Ovary (tissue), 9 donors: ENCODE data around the gene AEN. TPM values are rescaled to one million over a fixed set of nuclear protein-coding genes. Genes with fewer than 3 reads are reported as not detected.

Experiments
- DNase-seq, 5 donors: peaks; one replicate each; pipeline ENCODE4 v3.0.0-alpha.2; 2019 to 2020
- H3K27ac ChIP-seq, 2 donors: fragments of 200-600 bp; one replicate each; pipeline versions ENCODE4 v1.5.1 to v1.8.0; 2019 to 2022
- H3K27me3 ChIP-seq: fragments of 200-600 bp; one replicate; pipeline ENCODE4 v1.8.0; 2022
- H3K36me3 ChIP-seq: fragments of 200-600 bp; sonication (generic); one replicate; pipeline ENCODE4 v1.5.1; 2019
- H3K4me1 ChIP-seq: one replicate; pipeline ENCODE4 v1.8.1; 2013; ENCODE audit warnings: mild to moderate bottlenecking, moderate library complexity; ENCODE audit not compliant: insufficient read depth
- H3K4me3 ChIP-seq: fragments of 200-600 bp; sonication (generic); one replicate; pipeline ENCODE4 v1.5.1; 2017
- H3K9me3 ChIP-seq, 2 donors: fragments of 200-600 bp in 1 of 2; sonication (generic) in 1 of 2; one replicate each; pipeline versions ENCODE4 v1.5.1 to v1.8.1; 2013 to 2019; ENCODE audit warnings: mild to moderate bottlenecking in 1 of 2, moderate library complexity in 1 of 2
- EP300 ChIP-seq: sonication (generic); formaldehyde crosslinking; IDR thresholded peaks from one replicate; pipeline ENCODE4 v1.6.1; 2017; ENCODE audit warnings: antibody characterized with exemption
- POLR2A ChIP-seq: fragments of 450-650 bp; IDR thresholded peaks from one replicate; pipeline ENCODE4 v1.6.1; 2017; ENCODE audit warnings: antibody characterized with exemption, mild to moderate bottlenecking, moderate library complexity
- WGBS, 3 donors: extraction: QIAGEN DNeasy Blood & Tissue Kit in 1 of 3; methylation state at CpG; one replicate each; pipeline versions ENCODE4 v1.1.5 to v1.1.7; 2013 to 2017; 5-methylcytosine and 5-hydroxymethylcytosine counted together
- intact Hi-C, 4 donors: fragments of 100-400 bp; cut with DNase I; formaldehyde crosslinking; loops; one replicate each; pipeline versions ENCODE4 v1.11.0 to v1.15.1; 2022 to 2023
- polyA plus RNA-seq, 2 donors: library from polyadenylated mRNA; stranded (reverse); fragments of 200-250 nt in 1 of 2; fragments of 350-450 nt in 1 of 2; fragmentation: Illumina TruSeq in 1 of 2; extraction: RNeasy Lipid Tissue Mini Kit (QIAGEN cat#74804) in 1 of 2; gene quantifications; one replicate each; pipeline ENCODE4 v1.2.3, GENCODE V29; 2013 to 2014
- total RNA-seq, 7 donors: library from RNA; depleted of rRNA in 2 of 7; stranded (reverse); fragments of >200 nt in 2 of 7; fragmentation: NEBNext Ultra II Directional in 3 of 7; extraction: Animal tissue kit (Norgen Biotek cat#: 25700) in 3 of 7; gene quantifications; one replicate each; pipeline versions ENCODE4 v1.1.0 to v1.2.4, GENCODE V29; 2016 to 2023
- TF ChIP-seq, protein P1 (sequence below), 3 donors: fragments of 450-650 bp in 2 of 3; fragments of 200-600 bp in 1 of 3; IDR thresholded peaks; one replicate each; pipeline versions ENCODE4 v1.5.1 to v1.8.0; 2016 to 2022; ENCODE audit warnings: antibody characterized with exemption in 3 of 3, mild to moderate bottlenecking in 1 of 3
- donor health status: DM: no; HTN: no; CAD: no; lungs with moderate emphysema.
- donor health status: DM: no; HTN: no; CAD: no.
- donor health status: Bipolar disorder and iron deficiency.
- donor health status: DM: yes; HTN: yes; CAD: no.
- donor health status: DM: no; HTN: no; CAD: no.
- donor health status: DM: yes; HTN: yes; CAD: no.

The AEN gene
- total and polyA plus RNA-seq, 9 donors: 6.9 to 27.1 (median 15.6) TPM

DNA sequence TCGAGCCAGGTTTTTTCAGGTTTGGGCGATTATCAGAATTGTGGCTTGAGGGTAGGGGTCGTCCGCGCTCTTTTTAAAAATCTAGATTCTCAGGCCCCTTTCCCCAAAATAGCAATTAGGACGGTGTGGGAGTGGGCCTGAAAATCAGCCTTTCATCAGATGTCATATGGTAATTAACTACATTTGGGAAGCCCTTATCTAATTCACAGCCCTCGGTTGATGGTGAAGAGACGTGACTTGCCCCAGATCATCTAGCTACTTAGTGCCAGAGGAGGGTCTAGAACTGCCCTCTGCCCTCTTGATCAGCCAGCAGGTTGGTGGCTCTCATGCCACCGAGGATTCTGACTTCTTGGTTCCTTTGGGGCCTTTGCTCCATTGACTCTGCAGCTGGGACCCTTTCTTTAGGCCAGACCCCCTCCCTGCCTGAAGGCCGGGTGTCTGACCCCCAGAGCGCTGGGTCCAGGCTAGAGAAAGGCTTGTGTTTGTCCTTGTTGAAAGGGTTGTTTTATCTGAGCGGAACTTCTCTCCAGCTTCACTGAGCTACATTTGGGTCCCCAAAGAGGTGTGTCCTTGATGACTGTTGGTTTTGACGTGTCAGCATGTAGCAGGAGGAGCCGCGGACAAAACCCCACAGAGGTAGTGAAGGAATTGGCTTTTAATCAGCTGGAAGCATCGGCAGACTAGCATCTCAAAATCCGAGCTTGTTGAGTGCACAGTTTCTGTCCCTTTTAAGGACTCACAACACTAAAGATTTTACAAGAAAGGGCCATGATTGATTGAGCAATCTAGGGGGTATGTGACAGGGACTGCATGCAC lies 857 bp downstream of the AEN start:
- intact Hi-C loops: loop anchor here in 3 of 4 donors (5.0 to 10.0 kb wide), 3 partner anchors 213 to 275 kb away; partner anchors contain the start of gene HAPLN3 (in 2 of the 3)
- TF ChIP-seq, protein P1, sequence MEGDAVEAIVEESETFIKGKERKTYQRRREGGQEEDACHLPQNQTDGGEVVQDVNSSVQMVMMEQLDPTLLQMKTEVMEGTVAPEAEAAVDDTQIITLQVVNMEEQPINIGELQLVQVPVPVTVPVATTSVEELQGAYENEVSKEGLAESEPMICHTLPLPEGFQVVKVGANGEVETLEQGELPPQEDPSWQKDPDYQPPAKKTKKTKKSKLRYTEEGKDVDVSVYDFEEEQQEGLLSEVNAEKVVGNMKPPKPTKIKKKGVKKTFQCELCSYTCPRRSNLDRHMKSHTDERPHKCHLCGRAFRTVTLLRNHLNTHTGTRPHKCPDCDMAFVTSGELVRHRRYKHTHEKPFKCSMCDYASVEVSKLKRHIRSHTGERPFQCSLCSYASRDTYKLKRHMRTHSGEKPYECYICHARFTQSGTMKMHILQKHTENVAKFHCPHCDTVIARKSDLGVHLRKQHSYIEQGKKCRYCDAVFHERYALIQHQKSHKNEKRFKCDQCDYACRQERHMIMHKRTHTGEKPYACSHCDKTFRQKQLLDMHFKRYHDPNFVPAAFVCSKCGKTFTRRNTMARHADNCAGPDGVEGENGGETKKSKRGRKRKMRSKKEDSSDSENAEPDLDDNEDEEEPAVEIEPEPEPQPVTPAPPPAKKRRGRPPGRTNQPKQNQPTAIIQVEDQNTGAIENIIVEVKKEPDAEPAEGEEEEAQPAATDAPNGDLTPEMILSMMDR (IDR thresholded peaks at IDR 0.05): no peak
- TF ChIP-seq EP300: no peak
- TF ChIP-seq POLR2A: no peak
- Histone ChIP-seq H3K27me3 (no peaks in the 10 kb centered on the region), H3K9me3 (no peaks in the 10 kb centered on the region), H3K4me1 (peaks cover 4% of the 10 kb centered on the region), H3K4me3 (peak overlapping the region; percentile 96), H3K27ac (peak overlapping the region; percentile 65 to 88), H3K36me3 (no peaks in the 10 kb centered on the region)
- WGBS, 3 donors: 14 to 23% (median 18%) methylated on average over 17 of the region's 17 CpGs
- no peak for DNase-seq

DNA sequence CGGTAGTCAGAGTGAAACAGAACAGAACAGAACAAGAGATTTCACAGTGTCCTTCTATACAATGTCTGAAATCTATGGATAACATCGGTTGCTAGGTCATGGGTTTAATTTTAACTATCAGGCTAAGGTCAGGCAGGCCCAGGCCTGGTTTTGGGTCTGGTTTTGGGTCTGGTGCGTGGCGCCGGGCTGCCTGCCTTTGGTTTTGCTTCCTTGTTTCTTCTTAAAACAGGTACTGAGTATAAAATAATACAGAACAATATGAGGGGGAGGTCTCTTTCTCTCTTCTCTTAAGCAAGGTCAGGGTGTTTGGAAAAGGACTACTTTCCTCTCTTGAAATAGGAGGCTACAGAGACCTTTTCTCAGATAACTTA lies 1.4 kb downstream of the AEN start:
- WGBS, 3 donors: 57 to 59% (median 58%) methylated on average over 5 of the region's 5 CpGs
- Histone ChIP-seq H3K27me3 (no peaks in the 10 kb centered on the region), H3K4me1 (peaks cover 4% of the 10 kb centered on the region), H3K4me3 (peak overlapping the region; percentile 96), H3K9me3 (no peaks in the 10 kb centered on the region), H3K27ac (peak overlapping the region; percentile 65 to 88), H3K36me3 (no peaks in the 10 kb centered on the region)
- intact Hi-C loops: loop anchor here in 3 of 4 donors (5.0 to 10.0 kb wide), 3 partner anchors 212 to 275 kb away; partner anchors contain the start of gene HAPLN3 (in 2 of the 3)
- TF ChIP-seq POLR2A: no peak
- no peak for DNase-seq

DNA sequence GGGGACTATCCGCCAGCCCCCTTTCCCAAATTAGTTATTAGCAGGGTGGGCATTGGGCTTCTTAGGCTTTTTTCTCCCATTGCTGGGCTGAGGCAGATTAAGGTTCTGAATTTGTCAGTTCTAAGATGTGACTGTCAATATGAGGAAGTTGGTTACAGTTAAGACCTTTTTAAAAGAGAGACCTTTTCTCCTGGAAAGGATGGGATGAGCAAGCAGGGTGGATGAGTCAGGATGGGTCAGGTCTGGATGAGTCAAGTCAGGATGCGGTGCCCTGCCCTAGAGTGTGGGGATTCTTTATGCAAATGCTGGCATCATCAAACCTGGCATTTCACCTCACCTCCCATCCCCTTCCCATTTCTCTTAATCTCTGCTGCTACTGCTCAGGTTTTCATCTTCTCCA lies 1.9 kb downstream of the AEN start:
- no peak for DNase-seq

DNA sequence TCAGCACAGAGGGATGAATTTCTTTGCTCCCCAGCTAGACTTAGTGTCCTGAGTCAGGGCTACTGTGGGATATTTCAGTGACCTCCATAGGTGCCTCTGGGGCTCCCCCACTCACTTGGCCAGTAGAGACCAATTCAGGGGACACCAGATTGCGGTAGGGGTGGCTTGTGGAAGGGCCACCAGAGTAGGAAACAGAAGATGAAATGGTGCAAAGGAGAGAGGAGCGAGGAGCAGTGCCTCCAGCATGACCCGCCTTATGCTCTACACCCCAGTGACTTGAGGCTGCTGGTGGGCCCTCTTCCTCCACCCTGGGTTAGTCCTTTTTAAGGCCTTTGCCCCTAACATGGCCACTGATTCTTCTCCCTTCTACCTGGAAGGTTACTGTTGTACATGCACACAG lies 2.5 kb downstream of the AEN start:
- TF ChIP-seq, protein P1 (IDR thresholded peaks at IDR 0.05): no peak
- no peak for TF ChIP-seq EP300
- no peak for TF ChIP-seq POLR2A
- 93 to 98% (median 94%) methylated on average over 3 of the region's 3 CpGs for WGBS, 3 donors
- H3K9me3 ChIP-seq: no peaks in the 10 kb centered on the region
- H3K27ac ChIP-seq: peak overlapping the region in 1 of 2 donors; percentile 47
- no peaks in the 10 kb centered on the region for H3K36me3 ChIP-seq
- H3K27me3 ChIP-seq: no peaks in the 10 kb centered on the region
- peaks cover 4% of the 10 kb centered on the region for H3K4me1 ChIP-seq
- no peak overlapping the region for H3K4me3 ChIP-seq
- DNase-seq: no peak
- intact Hi-C loops: loop anchor here in 3 of 4 donors (5.0 to 10.0 kb wide), 3 partner anchors 211 to 274 kb away; partner anchors contain the start of gene HAPLN3 (in 2 of the 3)

More for the DNA sequence above, 1.9 kb downstream of the AEN start:
- Histone ChIP-seq H3K27ac (peak overlapping the region in 1 of 2 donors; percentile 88), H3K4me1 (peaks cover 4% of the 10 kb centered on the region), H3K4me3 (no peak overlapping the region), H3K9me3 (no peaks in the 10 kb centered on the region), H3K27me3 (no peaks in the 10 kb centered on the region), H3K36me3 (no peaks in the 10 kb centered on the region)
- intact Hi-C loops: loop anchor here in 3 of 4 donors (5.0 to 10.0 kb wide), 3 partner anchors 212 to 274 kb away; partner anchors contain the start of gene HAPLN3 (in 2 of the 3)
- no peak for TF ChIP-seq POLR2A
- TF ChIP-seq, protein P1 (IDR thresholded peaks at IDR 0.05): no peak
- no peak for TF ChIP-seq EP300
- 60 to 77% (median 68%) methylated on average over 2 of the region's 2 CpGs for WGBS, 3 donors
